Erythroblast (primary cell): ENCODE measurements around the gene FAM20C.

Experiments used
- DNase-seq, 2 experiments: peaks; one replicate each; lab custom pipeline; 2025; lab: John Stamatoyannopoulos, UW
- GATA1 ChIP-seq: IDR thresholded peaks from 2 replicates; pipeline ENCODE4 v1.6.1; 2011; ENCODE audit warnings: low read depth, mild to moderate bottlenecking, control low read depth, low read length, moderate library complexity
- POLR2A ChIP-seq: IDR thresholded peaks from 2 replicates; pipeline ENCODE4 v1.6.1; 2011; ENCODE audit warnings: mild to moderate bottlenecking, low read length

The FAM20C gene

DNA sequence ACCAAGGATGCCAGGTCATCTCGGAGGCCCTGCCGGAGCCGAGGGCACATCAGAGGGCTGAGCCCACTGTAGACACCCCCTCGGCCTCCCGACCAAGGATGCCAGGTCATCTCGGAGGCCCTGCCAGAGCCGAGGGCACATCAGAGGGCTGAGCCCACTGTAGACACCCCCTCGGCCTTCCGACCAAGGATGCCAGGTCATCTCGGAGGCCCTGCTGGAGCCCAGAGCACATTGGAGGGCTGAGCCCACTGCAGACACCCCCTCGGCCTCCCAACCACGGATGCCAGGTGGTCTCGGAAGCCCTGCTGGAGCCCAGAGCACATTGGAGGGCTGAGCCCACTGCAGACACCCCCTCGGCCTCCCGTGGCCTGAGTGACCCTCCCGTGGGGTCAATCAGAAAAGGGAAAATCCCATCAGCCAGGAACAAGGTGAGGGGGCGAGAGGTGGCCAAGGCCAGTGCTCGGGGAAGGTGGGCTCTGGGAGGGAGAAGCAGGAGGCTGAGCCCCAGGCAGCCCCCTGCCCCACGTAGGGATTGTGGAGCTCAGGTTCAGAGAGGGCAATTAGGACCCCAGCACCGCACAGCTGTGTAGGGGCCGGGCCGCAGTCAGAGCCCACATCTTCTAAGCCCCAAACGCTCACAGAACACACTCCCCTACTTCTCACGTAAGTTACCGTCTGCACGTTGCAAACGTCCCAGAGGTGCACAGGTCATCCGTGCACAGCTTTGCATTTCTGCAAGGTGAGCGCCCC lies 60.0 kb downstream of the FAM20C start:
- DNase-seq = no peak
- TF ChIP-seq POLR2A (no peak), GATA1 (no peak)

GRCh38 chr7:252981-253380 lies 60.6 kb downstream of the FAM20C start:
- DNase-seq = no peak
- TF ChIP-seq POLR2A (no peak), GATA1 (no peak)

GRCh38 chr7:253581-254336 lies 61.4 kb downstream of the FAM20C start:
- no peak for DNase-seq
- TF ChIP-seq POLR2A (no peak), GATA1 (no peak)

- no peak for DNase-seq
- no peak for TF ChIP-seq GATA1
- no peak for TF ChIP-seq POLR2A
These were observed 62.1 kb downstream of the FAM20C start for GRCh38 chr7:254337-255037.

DNA sequence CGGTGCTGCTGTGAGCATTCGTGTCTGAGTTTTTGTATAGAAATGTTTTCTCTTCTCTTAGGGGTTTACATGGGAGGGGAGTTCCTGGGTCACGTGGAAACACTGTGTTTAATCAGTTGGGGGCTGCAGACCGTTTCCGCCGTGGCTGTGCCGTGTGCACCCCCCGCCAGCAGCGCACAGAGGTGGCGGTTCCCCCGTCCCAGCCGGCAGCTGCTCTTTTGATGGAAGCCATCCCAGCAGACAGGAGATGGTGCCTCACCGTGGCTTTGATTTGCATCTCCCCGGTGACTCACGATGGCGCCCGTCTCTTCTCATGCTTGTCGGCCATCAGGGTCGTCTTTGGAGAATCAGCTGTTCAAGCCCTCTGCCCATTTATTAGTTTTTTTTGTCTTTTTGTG lies 62.7 kb downstream of the FAM20C start:
- DNase-seq = no peak
- TF ChIP-seq GATA1 (no peak), POLR2A (no peak)

DNA sequence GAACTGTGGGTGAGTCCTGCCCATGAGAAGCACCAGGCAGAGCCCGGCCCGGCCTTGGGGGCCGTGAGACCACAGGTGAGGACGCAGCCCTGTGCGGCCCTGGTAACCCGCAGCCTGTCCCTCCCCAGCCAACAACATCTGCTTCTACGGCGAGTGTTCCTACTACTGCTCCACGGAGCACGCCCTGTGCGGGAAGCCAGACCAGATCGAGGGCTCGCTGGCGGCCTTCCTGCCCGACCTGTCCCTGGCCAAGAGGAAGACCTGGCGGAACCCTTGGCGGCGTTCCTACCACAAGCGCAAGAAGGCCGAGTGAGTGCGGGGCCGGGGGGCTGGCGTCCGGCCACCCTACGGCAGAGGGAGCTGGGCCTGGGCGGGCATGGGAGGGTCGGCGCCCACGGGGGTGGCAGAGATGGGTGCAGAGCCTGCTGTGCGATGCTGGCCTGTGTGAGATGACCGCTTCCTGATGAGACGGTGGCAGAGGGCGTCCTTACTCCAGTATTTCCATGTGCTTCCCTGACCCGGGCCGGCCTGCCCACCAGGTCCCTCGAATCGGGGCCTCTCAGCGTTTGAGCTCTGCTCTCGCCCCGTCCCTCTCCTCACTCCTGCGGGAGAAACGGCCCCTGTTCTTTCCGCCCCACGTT lies 63.5 kb downstream of the FAM20C start:
- DNase-seq = no peak
- TF ChIP-seq GATA1 (no peak), POLR2A (no peak)

DNA sequence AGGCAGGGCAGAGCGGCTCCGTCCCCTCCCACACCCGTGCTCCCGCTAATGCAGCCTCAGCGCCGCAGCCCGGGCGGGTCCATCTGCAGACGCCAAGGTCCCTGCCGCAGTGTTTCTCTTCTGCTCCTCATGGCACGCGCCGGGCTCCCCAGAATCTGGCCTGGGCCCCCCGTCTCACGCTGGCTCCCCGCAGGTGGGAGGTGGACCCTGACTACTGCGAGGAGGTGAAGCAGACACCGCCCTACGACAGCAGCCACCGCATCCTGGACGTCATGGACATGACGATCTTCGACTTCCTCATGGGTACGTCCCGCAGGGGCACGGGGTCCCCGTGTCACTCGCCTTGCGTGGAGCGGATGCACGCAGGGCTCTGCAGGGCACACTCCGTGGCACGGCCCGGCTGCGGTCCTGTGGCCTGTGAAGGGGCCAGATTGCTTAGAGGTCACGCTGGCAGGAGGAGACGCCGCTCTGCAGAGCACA lies 64.1 kb downstream of the FAM20C start:
- TF ChIP-seq POLR2A (no peak), GATA1 (no peak)
- no peak for DNase-seq

DNA sequence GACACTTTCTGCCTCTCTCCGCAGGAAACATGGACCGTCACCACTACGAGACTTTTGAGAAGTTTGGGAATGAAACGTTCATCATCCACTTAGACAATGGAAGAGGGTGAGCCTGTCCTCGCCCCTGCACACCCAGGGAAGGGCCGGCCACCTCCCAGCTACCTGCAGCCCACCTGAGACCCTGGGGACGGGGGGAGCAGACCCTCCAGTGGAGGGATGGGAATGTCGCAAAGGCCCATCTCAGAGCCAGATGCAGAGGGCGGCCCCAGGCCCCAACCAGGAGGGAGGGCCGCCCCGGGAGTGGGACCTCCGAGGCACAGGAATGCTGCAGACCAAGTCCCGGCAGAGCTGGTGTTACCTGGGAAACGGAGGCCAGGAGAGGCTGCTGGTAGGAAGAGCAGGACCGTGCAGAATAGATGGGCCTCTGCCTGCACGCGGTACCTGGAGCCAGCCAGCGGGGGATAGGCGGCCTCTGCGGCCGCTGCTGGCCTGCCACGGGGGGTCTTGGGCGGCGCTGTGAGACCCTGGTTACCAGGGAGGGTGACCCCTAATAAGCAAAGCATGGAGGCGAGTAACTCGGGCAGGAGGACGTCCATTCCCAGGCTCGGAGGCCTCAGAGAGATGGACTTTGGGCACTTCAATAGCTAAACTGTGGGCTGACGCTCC lies 64.7 kb downstream of the FAM20C start:
- TF ChIP-seq POLR2A = no peak
- no peak for TF ChIP-seq GATA1
- DNase-seq = no peak

GRCh38 chr7:257647-257992 lies 65.2 kb downstream of the FAM20C start:
- TF ChIP-seq GATA1 = no peak
- no peak for DNase-seq

GRCh38 chr7:258476-259190 lies 66.3 kb downstream of the FAM20C start:
- TF ChIP-seq POLR2A (no peak), GATA1 (no peak)
- DNase-seq = no peak

DNA sequence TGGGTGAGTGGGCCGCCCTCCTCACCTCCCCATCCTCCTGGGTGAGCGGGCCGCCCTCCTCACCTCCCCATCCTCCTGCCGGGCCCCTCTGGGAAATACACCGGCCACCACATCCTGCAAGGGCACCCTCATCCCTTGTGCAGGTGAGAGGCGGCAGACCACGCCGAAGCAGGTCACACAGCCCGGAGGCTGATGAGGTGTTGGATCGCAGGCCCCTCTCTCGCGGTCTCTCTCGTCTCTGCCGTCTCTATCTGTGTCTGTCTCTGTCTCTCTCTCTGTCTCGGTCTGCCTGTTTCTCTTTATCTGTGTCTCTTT lies 66.8 kb downstream of the FAM20C start:
- TF ChIP-seq GATA1 = no peak
- TF ChIP-seq POLR2A = no peak
- DNase-seq = no peak

- no peak for DNase-seq
These were observed 67.5 kb downstream of the FAM20C start for GRCh38 chr7:259751-260405.

More at GRCh38 chr7:259751-260405, 67.5 kb downstream of the FAM20C start:
- no peak for TF ChIP-seq GATA1
- TF ChIP-seq POLR2A = no peak
